Keratinocyte (primary cell): Measurements from ENCODE around the gene SUSD6. TPM values are rescaled to one million over a fixed set of nuclear protein-coding genes. Genes with fewer than 3 reads are reported as not detected.

Experiments used
- DNase-seq: peaks from one replicate; pipeline ENCODE4 v3.0.0-alpha.2; 2011; ENCODE audit warnings: low read depth, missing footprints, low spot score
- FAIRE-seq: peaks from 2 replicates; lab custom pipeline; 2011; peaks lifted over from hg19 to GRCh38; lab: Jason Lieb, UNC
- H2AFZ ChIP-seq: 2 replicates; pipeline ENCODE4 v1.6.0; 2012; ENCODE audit warnings: low read length, control low read depth, inconsistent platforms; ENCODE audit not compliant: control insufficient read depth
- H3K27ac ChIP-seq: 2 replicates; pipeline ENCODE4 v1.5.1; 2011; ENCODE audit warnings: low read length; ENCODE audit not compliant: control insufficient read depth, insufficient read depth
- H3K27me3 ChIP-seq: 3 replicates; pipeline ENCODE4 v1.6.0; 2011; ENCODE audit warnings: low read length; ENCODE audit not compliant: control insufficient read depth, insufficient read depth; ENCODE audit errors: extremely low read depth
- H3K36me3 ChIP-seq, 2 experiments: 2 replicates in 1 of 2; 3 replicates in 1 of 2; pipeline ENCODE4 v1.5.1; 2011; ENCODE audit warnings: low read length in 2 of 2, mild to moderate bottlenecking in 1 of 2; ENCODE audit not compliant: control insufficient read depth in 2 of 2, insufficient read depth in 2 of 2; ENCODE audit errors: extremely low read depth in 1 of 2
- H3K4me1 ChIP-seq: 3 replicates; pipeline ENCODE4 v1.5.1; 2011; ENCODE audit warnings: low read length; ENCODE audit not compliant: control insufficient read depth, insufficient read depth; ENCODE audit errors: extremely low read depth
- H3K4me2 ChIP-seq: 3 replicates; pipeline ENCODE4 v1.6.0; 2011; ENCODE audit warnings: low read depth, low read length; ENCODE audit not compliant: control insufficient read depth, insufficient read depth; ENCODE audit errors: extremely low read depth
- H3K4me3 ChIP-seq, 3 experiments: fragments of 200-600 bp in 1 of 3; sonication (generic) in 1 of 3; 2 replicates in 2 of 3; 3 replicates in 1 of 3; pipeline ENCODE4 v1.5.1; 2011 to 2016; ENCODE audit warnings: low read length in 3 of 3, mild to moderate bottlenecking in 3 of 3, control low read depth in 2 of 3, inconsistent platforms in 1 of 3, low read depth in 1 of 3, mixed read lengths in 1 of 3, mixed run types in 1 of 3, moderate library complexity in 1 of 3; ENCODE audit not compliant: control insufficient read depth in 2 of 3, insufficient read depth in 2 of 3; ENCODE audit errors: extremely low read depth in 1 of 3
- H3K79me2 ChIP-seq: 2 replicates; pipeline ENCODE4 v1.6.0; 2012; ENCODE audit warnings: low read length; ENCODE audit not compliant: control insufficient read depth, insufficient read depth
- H3K9ac ChIP-seq: 3 replicates; pipeline ENCODE4 v1.6.0; 2011; ENCODE audit warnings: low read length; ENCODE audit not compliant: control insufficient read depth, insufficient read depth; ENCODE audit errors: extremely low read depth
- H3K9me1 ChIP-seq: 3 replicates; pipeline ENCODE4 v1.6.0; 2011; ENCODE audit warnings: low read length; ENCODE audit not compliant: control insufficient read depth, insufficient read depth; ENCODE audit errors: extremely low read depth
- H3K9me3 ChIP-seq: 2 replicates; pipeline ENCODE4 v1.5.1; 2012; ENCODE audit warnings: low read depth, low read length; ENCODE audit not compliant: control insufficient read depth
- H4K20me1 ChIP-seq: 3 replicates; pipeline ENCODE4 v1.6.0; 2011; ENCODE audit warnings: low read length; ENCODE audit not compliant: control insufficient read depth, insufficient read depth; ENCODE audit errors: extremely low read depth
- EZH2 ChIP-seq: IDR thresholded peaks from one replicate; pipeline ENCODE4 v1.6.1; 2012; ENCODE audit warnings: inconsistent platforms, mild to moderate bottlenecking, low read length, moderate library complexity
- dilution Hi-C: fragments of 300-500 bp; cut with MboI; formaldehyde crosslinking; loops from one replicate; pipeline ENCODE4 v1.7.0; 2020; ENCODE audit warnings: low sequenced_read_pairs; ENCODE audit not compliant: extremely low pct_ligation_motif_present
- polyA plus RNA-seq, 5 experiments: library from polyadenylated mRNA; depleted of rRNA in 3 of 5; stranded (reverse) in 3 of 5; stranded (forward) in 1 of 5; unstranded in 1 of 5; fragments of >200 nt; gene quantifications; 1 replicate in 1 of 5; 2 replicates in 3 of 5; 3 replicates in 1 of 5; pipeline versions ENCODE4 v1.2.1 to v1.2.3, GENCODE V29; 2011 to 2012; ENCODE audit warnings: missing spikeins in 2 of 5, low read depth in 1 of 5, low replicate concordance in 1 of 5
- TF ChIP-seq, protein P1 (sequence below), 3 experiments: IDR thresholded peaks in 1 of 3; conservative IDR thresholded peaks in 1 of 3; optimal IDR thresholded peaks in 1 of 3; 2 replicates in 2 of 3; 3 replicates in 1 of 3; pipeline versions ENCODE3 to v1.5.1; 2011; ENCODE audit warnings: low read length in 3 of 3, mild to moderate bottlenecking in 3 of 3, moderate library complexity in 2 of 3, control low read depth in 1 of 3, inconsistent platforms in 1 of 3; ENCODE audit not compliant: insufficient read depth in 2 of 3; ENCODE audit errors: extremely low read depth in 1 of 3

SUSD6 gene
- polyA plus RNA-seq, 1 donor (not counting 4 experiments of a cell fraction or from before 2014, with no cell fraction given), result 10.5 TPM

DNA sequence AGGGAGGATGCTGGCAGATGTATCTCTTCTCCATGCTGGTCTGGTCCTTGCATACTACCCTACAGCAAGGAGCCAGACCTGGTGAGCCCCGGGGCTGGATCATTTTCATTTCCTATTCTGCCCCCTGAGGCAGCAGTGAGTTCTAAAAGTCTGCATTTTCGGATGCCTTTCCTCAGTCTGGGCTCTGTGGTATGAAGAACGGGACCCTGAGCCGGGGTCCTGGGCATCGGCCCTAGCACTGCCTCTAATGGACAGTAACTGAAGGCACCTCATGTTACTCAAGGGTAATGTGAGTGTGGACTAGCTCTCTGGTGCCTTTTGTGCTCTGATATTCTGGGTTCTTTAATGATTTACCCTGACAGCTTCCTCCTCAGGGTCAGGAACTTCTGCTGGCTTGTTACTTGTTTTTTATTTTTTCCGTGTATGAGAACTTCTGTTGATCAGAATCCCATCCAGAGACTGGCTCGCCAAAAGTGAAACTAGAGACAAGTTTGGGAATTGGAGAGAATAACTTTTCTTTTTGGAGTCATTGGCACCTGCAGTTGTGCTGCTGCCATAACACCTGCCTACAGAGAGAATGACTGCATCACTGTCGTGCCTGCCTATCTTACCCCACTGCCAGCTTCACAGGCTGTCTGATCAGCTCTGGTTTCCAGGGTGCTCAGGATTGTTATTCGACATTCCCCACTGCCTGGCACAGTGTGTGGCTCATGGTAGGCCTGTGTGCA lies 62.3 kb downstream of the SUSD6 start:
- Histone ChIP-seq H3K4me3 (no peak overlapping the region), H3K79me2 (peaks cover 40% of the 10 kb centered on the region), H3K36me3 (peaks cover 0 to 1% of the 10 kb centered on the region in 2 experiments), H3K4me1 (no peaks in the 10 kb centered on the region), H4K20me1 (no peaks in the 10 kb centered on the region), H3K9me1 (no peaks in the 10 kb centered on the region), H3K27me3 (no peaks in the 10 kb centered on the region), H3K9ac (no peak overlapping the region), H3K4me2 (no peak overlapping the region), H3K9me3 (no peaks in the 10 kb centered on the region), H3K27ac (no peak overlapping the region), H2AFZ (no peak overlapping the region)
- dilution Hi-C loops, result no loop called here
- FAIRE-seq, result no peak
- no peak for DNase-seq
- TF ChIP-seq, protein P1, sequence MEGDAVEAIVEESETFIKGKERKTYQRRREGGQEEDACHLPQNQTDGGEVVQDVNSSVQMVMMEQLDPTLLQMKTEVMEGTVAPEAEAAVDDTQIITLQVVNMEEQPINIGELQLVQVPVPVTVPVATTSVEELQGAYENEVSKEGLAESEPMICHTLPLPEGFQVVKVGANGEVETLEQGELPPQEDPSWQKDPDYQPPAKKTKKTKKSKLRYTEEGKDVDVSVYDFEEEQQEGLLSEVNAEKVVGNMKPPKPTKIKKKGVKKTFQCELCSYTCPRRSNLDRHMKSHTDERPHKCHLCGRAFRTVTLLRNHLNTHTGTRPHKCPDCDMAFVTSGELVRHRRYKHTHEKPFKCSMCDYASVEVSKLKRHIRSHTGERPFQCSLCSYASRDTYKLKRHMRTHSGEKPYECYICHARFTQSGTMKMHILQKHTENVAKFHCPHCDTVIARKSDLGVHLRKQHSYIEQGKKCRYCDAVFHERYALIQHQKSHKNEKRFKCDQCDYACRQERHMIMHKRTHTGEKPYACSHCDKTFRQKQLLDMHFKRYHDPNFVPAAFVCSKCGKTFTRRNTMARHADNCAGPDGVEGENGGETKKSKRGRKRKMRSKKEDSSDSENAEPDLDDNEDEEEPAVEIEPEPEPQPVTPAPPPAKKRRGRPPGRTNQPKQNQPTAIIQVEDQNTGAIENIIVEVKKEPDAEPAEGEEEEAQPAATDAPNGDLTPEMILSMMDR (optimal IDR thresholded peaks at IDR 0.05 in 1 of 3, IDR thresholded peaks at IDR 0.05 in 1 of 3, conservative IDR thresholded peaks at IDR 0.05 in 1 of 3; ENCODE audit: extremely low read depth in 1 of 3, insufficient read depth in 2 of 3, low read length in 3 of 3), result no peak
- no peak for TF ChIP-seq EZH2

DNA sequence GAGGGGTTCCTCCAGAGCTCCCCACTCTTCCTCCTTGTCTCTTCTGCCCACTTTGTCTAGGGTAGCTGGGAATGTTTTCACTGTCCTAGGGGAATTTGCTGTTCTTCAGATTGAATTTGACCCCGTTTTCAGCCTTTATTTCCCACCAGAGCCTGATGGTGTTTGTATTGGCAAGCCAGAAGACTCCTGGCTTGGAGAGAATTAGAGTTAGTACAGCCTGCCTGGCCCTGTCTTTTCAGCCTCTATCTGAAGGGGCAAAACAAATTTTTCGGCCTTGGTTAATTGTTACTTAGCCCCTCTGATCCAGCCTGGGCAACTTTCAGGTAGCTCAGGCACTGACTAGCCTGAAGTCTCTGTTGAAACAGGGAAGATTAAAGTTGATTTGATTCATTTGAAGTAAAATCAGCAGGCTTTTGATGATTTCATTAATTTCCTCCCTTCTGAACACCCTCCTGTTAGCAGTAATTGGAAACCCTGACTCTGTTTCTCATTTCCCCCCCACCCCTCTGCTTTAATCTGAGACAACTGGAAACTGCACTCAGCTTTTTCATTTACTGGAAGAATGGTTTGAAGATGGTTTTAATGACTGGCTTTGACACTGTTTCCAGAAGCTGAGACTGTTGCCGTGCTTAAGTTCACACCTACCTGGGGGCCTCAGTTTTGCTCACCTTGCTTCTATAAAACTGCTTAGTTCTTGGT lies 63.3 kb downstream of the SUSD6 start:
- no peak overlapping the region for H3K9ac ChIP-seq
- H3K36me3 ChIP-seq, result peaks cover 0 to 1% of the 10 kb centered on the region in 2 experiments
- DNase-seq (no peak), FAIRE-seq (no peak)
- no peaks in the 10 kb centered on the region for H3K9me3 ChIP-seq
- H3K79me2 ChIP-seq, result peaks cover 36% of the 10 kb centered on the region
- no peak overlapping the region for H2AFZ ChIP-seq
- no peak overlapping the region for H3K4me3 ChIP-seq
- no peak for TF ChIP-seq EZH2
- TF ChIP-seq, protein P1 (optimal IDR thresholded peaks at IDR 0.05 in 1 of 3, IDR thresholded peaks at IDR 0.05 in 1 of 3, conservative IDR thresholded peaks at IDR 0.05 in 1 of 3; ENCODE audit: extremely low read depth in 1 of 3, insufficient read depth in 2 of 3, low read length in 3 of 3), result no peak
- no peaks in the 10 kb centered on the region for H3K9me1 ChIP-seq
- no peak overlapping the region for H3K4me2 ChIP-seq
- no peaks in the 10 kb centered on the region for H4K20me1 ChIP-seq
- H3K27ac ChIP-seq, result no peak overlapping the region
- no peaks in the 10 kb centered on the region for H3K4me1 ChIP-seq
- no peaks in the 10 kb centered on the region for H3K27me3 ChIP-seq
- dilution Hi-C loops, result no loop called here
